ENCODE measurements around the gene ERMAP. TPM values are rescaled to one million over a fixed set of nuclear protein-coding genes. Genes with fewer than 3 reads are reported as not detected.
A peak's percentile ranks its signal among the peaks of the same experiment; 100 is the strongest.

The ERMAP gene
- total RNA-seq, 1 donor from 2014 or later = 10.3 TPM

GRCh38 chr1:42774928-42775526, 41.9 kb upstream of the ERMAP start:
- no peak overlapping the region for H3K4me3 Mint-ChIP-seq

GRCh38 chr1:42776502-42776901, 40.4 kb upstream of the ERMAP start:
- H3K9me3 Mint-ChIP-seq = no peaks in the 10 kb centered on the region
- H3K36me3 Mint-ChIP-seq = peaks cover 45% of the 10 kb centered on the region
- no peak for TF ChIP-seq CTCF (conservative IDR thresholded peaks at IDR 0.05)
- H3K4me1 Mint-ChIP-seq (ENCODE audit: unreplicated experiment) = no peaks in the 10 kb centered on the region
- no peak for DNase-seq (ENCODE audit: extremely low spot score, unreplicated experiment)
- no peaks in the 10 kb centered on the region for H3K27me3 Mint-ChIP-seq
- H3K4me3 Mint-ChIP-seq = no peak overlapping the region
- H3K27ac Mint-ChIP-seq = no peak overlapping the region

More at GRCh38 chr1:42774928-42775526, 41.9 kb upstream of the ERMAP start:
- peaks cover 5% of the 10 kb centered on the region for H3K4me1 Mint-ChIP-seq (ENCODE audit: unreplicated experiment)
- peaks cover 36% of the 10 kb centered on the region for H3K36me3 Mint-ChIP-seq
- no peaks in the 10 kb centered on the region for H3K27me3 Mint-ChIP-seq
- no peak for TF ChIP-seq CTCF (conservative IDR thresholded peaks at IDR 0.05)
- H3K9me3 Mint-ChIP-seq = no peaks in the 10 kb centered on the region
- no peak overlapping the region for H3K27ac Mint-ChIP-seq
- DNase-seq (ENCODE audit: extremely low spot score, unreplicated experiment) = no peak

- no peak overlapping the region for H3K27ac Mint-ChIP-seq
- H3K4me1 Mint-ChIP-seq (ENCODE audit: unreplicated experiment) = no peaks in the 10 kb centered on the region
- TF ChIP-seq CTCF (conservative IDR thresholded peaks at IDR 0.05) = peak; percentile 79
- no peaks in the 10 kb centered on the region for H3K9me3 Mint-ChIP-seq
- no peaks in the 10 kb centered on the region for H3K27me3 Mint-ChIP-seq
- DNase-seq (ENCODE audit: extremely low spot score, unreplicated experiment) = no peak
- no peak overlapping the region for H3K4me3 Mint-ChIP-seq
- peaks cover 49% of the 10 kb centered on the region for H3K36me3 Mint-ChIP-seq
Measured at GRCh38 chr1:42777852-42778251, 39.1 kb upstream of the ERMAP start.

GRCh38 chr1:42779725-42780124, 37.2 kb upstream of the ERMAP start:
- Mint-ChIP-seq H3K27me3 (no peaks in the 10 kb centered on the region), H3K27ac (no peak overlapping the region), H3K4me3 (no peak overlapping the region), H3K4me1 (ENCODE audit: unreplicated experiment) (no peaks in the 10 kb centered on the region), H3K9me3 (no peaks in the 10 kb centered on the region), H3K36me3 (peaks cover 51% of the 10 kb centered on the region)
- no peak for DNase-seq (ENCODE audit: extremely low spot score, unreplicated experiment)
- no peak for TF ChIP-seq CTCF (conservative IDR thresholded peaks at IDR 0.05)

- H3K4me3 Mint-ChIP-seq = no peak overlapping the region
- H3K27me3 Mint-ChIP-seq = no peaks in the 10 kb centered on the region
- no peak for DNase-seq (ENCODE audit: extremely low spot score, unreplicated experiment)
- no peaks in the 10 kb centered on the region for H3K9me3 Mint-ChIP-seq
- TF ChIP-seq CTCF (conservative IDR thresholded peaks at IDR 0.05) = no peak
- peaks cover 46% of the 10 kb centered on the region for H3K36me3 Mint-ChIP-seq
- no peaks in the 10 kb centered on the region for H3K4me1 Mint-ChIP-seq (ENCODE audit: unreplicated experiment)
- H3K27ac Mint-ChIP-seq = no peak overlapping the region
Measured at GRCh38 chr1:42780176-42780575, 36.7 kb upstream of the ERMAP start.

GRCh38 chr1:42783092-42783491, 33.8 kb upstream of the ERMAP start:
- Mint-ChIP-seq H3K36me3 (peaks cover 31% of the 10 kb centered on the region), H3K27me3 (no peaks in the 10 kb centered on the region), H3K9me3 (no peaks in the 10 kb centered on the region), H3K4me3 (no peak overlapping the region), H3K4me1 (ENCODE audit: unreplicated experiment) (no peaks in the 10 kb centered on the region), H3K27ac (no peak overlapping the region)
- no peak for DNase-seq (ENCODE audit: extremely low spot score, unreplicated experiment)
- no peak for TF ChIP-seq CTCF (conservative IDR thresholded peaks at IDR 0.05)
